NCI-H446 (cell line): ENCODE results near the gene E4F1.
"Not testable (repeated sequence)": the region's sequence is repeated elsewhere in the genome, so short reads cannot be mapped to it uniquely, and the experiment has no call there.

ENCODE experiments used
- DNase-seq, 2 experiments: peaks; one replicate each; lab custom pipeline; 2025; lab: John Stamatoyannopoulos, UW

Gene E4F1

GRCh38 chr16:2189252-2189893 lies 34.0 kb upstream of the E4F1 start:
- DNase-seq = no peak

GRCh38 chr16:2190002-2190658 lies 33.3 kb upstream of the E4F1 start:
- DNase-seq = no peak

- no peak for DNase-seq
Measured at GRCh38 chr16:2190659-2191445, 32.5 kb upstream of the E4F1 start.

- no peak for DNase-seq
Measured at GRCh38 chr16:2191446-2191706, 32.0 kb upstream of the E4F1 start.

- peak in 1 of 2 experiments; percentile 42 for DNase-seq
Measured at GRCh38 chr16:2194166-2194834, 29.1 kb upstream of the E4F1 start.

GRCh38 chr16:2194852-2195321 lies 28.5 kb upstream of the E4F1 start:
- peak in 1 of 2 experiments; percentile 27 for DNase-seq

GRCh38 chr16:2195322-2196161 lies 27.8 kb upstream of the E4F1 start:
- no peak for DNase-seq

- no peak for DNase-seq
Measured at GRCh38 chr16:2196162-2196980, 27.0 kb upstream of the E4F1 start, which contains the start of gene CASKIN1. Gene CASKIN1 (minus strand): TSS chr16:2196605. CDS start chr16:2196432, 173 bp downstream.

GRCh38 chr16:2196981-2197511 lies 26.3 kb upstream of the E4F1 start:
- no peak for DNase-seq

GRCh38 chr16:2197765-2198164 lies 25.6 kb upstream of the E4F1 start:
- DNase-seq = no peak

- no peak for DNase-seq
Measured at GRCh38 chr16:2198283-2198682, 25.1 kb upstream of the E4F1 start.

GRCh38 chr16:2199095-2199494 lies 24.3 kb upstream of the E4F1 start:
- DNase-seq = no peak

- no peak for DNase-seq
Measured at GRCh38 chr16:2199621-2200139, 23.7 kb upstream of the E4F1 start.

GRCh38 chr16:2200313-2200712 lies 23.1 kb upstream of the E4F1 start:
- no peak for DNase-seq

- not testable (repeated sequence) for DNase-seq
Measured at GRCh38 chr16:2203119-2203688, 20.2 kb upstream of the E4F1 start.

GRCh38 chr16:2204416-2205103 lies 18.8 kb upstream of the E4F1 start:
- no peak for DNase-seq

GRCh38 chr16:2205104-2205966 lies 18.1 kb upstream of the E4F1 start, which contains the start of gene MLST8:
Gene MLST8 (plus strand): TSS chr16:2205454. CDS start chr16:2206086, 632 bp downstream.
- peak; percentile 67 to 87 for DNase-seq

GRCh38 chr16:2205967-2206313 lies 17.5 kb upstream of the E4F1 start:
- no peak for DNase-seq
